ENCODE data around the gene DISC1.

DNA sequence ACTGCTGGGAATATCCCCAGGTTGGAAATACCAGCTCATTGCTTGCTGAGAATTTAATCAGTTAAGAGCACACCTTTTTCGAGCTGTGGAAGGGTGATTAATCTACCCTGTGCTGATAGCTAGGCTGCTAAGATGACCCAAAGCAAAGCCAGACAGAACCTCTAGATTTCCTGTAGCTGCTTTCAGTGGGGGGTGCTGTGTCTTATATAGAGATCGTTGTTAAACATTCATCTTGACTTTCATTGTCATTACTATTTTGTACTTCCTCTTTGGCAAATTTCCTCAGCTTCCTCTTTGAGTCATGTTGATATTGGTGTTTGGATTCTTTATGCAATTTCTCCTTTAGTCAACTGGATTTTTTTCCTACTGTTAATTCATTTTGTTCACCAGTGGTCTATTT, 155.3 kb downstream of the DISC1 start:
- no peak for TF ChIP-seq POLR2A (IDR thresholded peaks at IDR 0.05)
- TF ChIP-seq, protein P1, sequence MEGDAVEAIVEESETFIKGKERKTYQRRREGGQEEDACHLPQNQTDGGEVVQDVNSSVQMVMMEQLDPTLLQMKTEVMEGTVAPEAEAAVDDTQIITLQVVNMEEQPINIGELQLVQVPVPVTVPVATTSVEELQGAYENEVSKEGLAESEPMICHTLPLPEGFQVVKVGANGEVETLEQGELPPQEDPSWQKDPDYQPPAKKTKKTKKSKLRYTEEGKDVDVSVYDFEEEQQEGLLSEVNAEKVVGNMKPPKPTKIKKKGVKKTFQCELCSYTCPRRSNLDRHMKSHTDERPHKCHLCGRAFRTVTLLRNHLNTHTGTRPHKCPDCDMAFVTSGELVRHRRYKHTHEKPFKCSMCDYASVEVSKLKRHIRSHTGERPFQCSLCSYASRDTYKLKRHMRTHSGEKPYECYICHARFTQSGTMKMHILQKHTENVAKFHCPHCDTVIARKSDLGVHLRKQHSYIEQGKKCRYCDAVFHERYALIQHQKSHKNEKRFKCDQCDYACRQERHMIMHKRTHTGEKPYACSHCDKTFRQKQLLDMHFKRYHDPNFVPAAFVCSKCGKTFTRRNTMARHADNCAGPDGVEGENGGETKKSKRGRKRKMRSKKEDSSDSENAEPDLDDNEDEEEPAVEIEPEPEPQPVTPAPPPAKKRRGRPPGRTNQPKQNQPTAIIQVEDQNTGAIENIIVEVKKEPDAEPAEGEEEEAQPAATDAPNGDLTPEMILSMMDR (IDR thresholded peaks at IDR 0.05), result no peak
